Measurements from ENCODE around the gene KRT72.

- TF ChIP-seq CTCF (conservative IDR thresholded peaks at IDR 0.05; ENCODE audit: low read length): no peak
- no peak for TF ChIP-seq EZH2phosphoT487 (IDR thresholded peaks at IDR 0.05; ENCODE audit: borderline replicate concordance)
Observed at GRCh38 chr12:52540531-52540930, 60.7 kb downstream of the KRT72 start.

All from Loucy (cell line).